GM18520 (cell line): Measurements from ENCODE around the gene CADM2.
A peak's percentile ranks its signal among the peaks of the same experiment; 100 is the strongest.

Experiments
- ATAC-seq: cut with Tn5 transposase; IDR thresholded peaks from one replicate; pipeline ENCODE4 v1.9.1; 2021; ENCODE audit not compliant: unreplicated experiment

The CADM2 gene

GRCh38 chr3:85781806-85782205 lies 823.0 kb downstream of the CADM2 start:
- ATAC-seq: no peak

- no peak for ATAC-seq
Measured at GRCh38 chr3:85783291-85783690, 824.5 kb downstream of the CADM2 start.

GRCh38 chr3:85785766-85786165 lies 827.0 kb downstream of the CADM2 start:
- no peak for ATAC-seq

GRCh38 chr3:85790445-85791030 lies 831.7 kb downstream of the CADM2 start:
- no peak for ATAC-seq

GRCh38 chr3:85796140-85796539 lies 837.4 kb downstream of the CADM2 start:
- ATAC-seq: no peak

GRCh38 chr3:85800676-85801075 lies 841.9 kb downstream of the CADM2 start:
- ATAC-seq: no peak

GRCh38 chr3:85801955-85802354 lies 843.2 kb downstream of the CADM2 start:
- no peak for ATAC-seq

GRCh38 chr3:85808755-85809154 lies 850.0 kb downstream of the CADM2 start:
- no peak for ATAC-seq

- ATAC-seq: peak; percentile 56
Measured at GRCh38 chr3:85821130-85821756, 862.5 kb downstream of the CADM2 start.

GRCh38 chr3:85835857-85836440 lies 877.2 kb downstream of the CADM2 start:
- ATAC-seq: no peak

- ATAC-seq: no peak
Measured at GRCh38 chr3:85837402-85837801, 878.6 kb downstream of the CADM2 start.

- no peak for ATAC-seq
Measured at GRCh38 chr3:85838921-85839320, 880.1 kb downstream of the CADM2 start.

GRCh38 chr3:85842081-85842480 lies 883.3 kb downstream of the CADM2 start:
- ATAC-seq: no peak

- ATAC-seq: no peak
Measured at GRCh38 chr3:85846940-85847339, 888.2 kb downstream of the CADM2 start.

- no peak for ATAC-seq
Measured at GRCh38 chr3:85851071-85851470, 892.3 kb downstream of the CADM2 start.

GRCh38 chr3:85853805-85854204 lies 895.0 kb downstream of the CADM2 start:
- no peak for ATAC-seq

GRCh38 chr3:85862893-85863455 lies 904.2 kb downstream of the CADM2 start:
- no peak for ATAC-seq

- ATAC-seq: no peak
Measured at GRCh38 chr3:85864896-85865295, 906.1 kb downstream of the CADM2 start.

- no peak for ATAC-seq
Measured at GRCh38 chr3:85867072-85867471, 908.3 kb downstream of the CADM2 start.

- no peak for ATAC-seq
Measured at GRCh38 chr3:85875589-85875988, 916.8 kb downstream of the CADM2 start.

GRCh38 chr3:85877631-85878030 lies 918.8 kb downstream of the CADM2 start:
- ATAC-seq: no peak

- no peak for ATAC-seq
Measured at GRCh38 chr3:85881833-85882393, 923.1 kb downstream of the CADM2 start.
